ENCODE data around the gene XCR1. TPM values are rescaled to one million over a fixed set of nuclear protein-coding genes. Genes with fewer than 3 reads are reported as not detected.

XCR1 gene
- total RNA-seq, 1 donor, result not detected

DNA sequence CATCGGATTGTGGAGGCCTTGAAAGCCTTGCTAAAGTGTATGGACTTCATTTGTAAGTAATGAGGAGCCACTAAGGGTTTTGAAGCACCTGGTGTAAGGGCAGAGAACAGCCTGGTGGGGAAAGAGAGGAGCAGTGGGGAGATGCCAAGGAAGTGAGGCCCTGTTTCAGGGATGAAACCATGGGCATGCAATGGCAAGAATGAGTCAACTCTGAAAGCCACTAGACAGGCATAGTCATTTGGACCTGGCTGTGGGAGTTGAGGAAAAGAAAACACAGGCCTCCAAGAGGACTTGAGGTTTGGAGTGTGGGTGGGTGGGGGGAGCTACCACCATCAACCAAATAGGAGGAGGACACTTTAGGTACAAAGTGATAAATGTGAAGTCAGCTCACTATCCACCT, 7.6 kb downstream of the XCR1 start:
- no peak for DNase-seq (ENCODE audit: low read depth)
- TF ChIP-seq, protein P1, sequence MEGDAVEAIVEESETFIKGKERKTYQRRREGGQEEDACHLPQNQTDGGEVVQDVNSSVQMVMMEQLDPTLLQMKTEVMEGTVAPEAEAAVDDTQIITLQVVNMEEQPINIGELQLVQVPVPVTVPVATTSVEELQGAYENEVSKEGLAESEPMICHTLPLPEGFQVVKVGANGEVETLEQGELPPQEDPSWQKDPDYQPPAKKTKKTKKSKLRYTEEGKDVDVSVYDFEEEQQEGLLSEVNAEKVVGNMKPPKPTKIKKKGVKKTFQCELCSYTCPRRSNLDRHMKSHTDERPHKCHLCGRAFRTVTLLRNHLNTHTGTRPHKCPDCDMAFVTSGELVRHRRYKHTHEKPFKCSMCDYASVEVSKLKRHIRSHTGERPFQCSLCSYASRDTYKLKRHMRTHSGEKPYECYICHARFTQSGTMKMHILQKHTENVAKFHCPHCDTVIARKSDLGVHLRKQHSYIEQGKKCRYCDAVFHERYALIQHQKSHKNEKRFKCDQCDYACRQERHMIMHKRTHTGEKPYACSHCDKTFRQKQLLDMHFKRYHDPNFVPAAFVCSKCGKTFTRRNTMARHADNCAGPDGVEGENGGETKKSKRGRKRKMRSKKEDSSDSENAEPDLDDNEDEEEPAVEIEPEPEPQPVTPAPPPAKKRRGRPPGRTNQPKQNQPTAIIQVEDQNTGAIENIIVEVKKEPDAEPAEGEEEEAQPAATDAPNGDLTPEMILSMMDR (IDR thresholded peaks at IDR 0.05; ENCODE audit: insufficient read depth, low read depth, low read length), result no peak
- H3K4me3 ChIP-seq (ENCODE audit: low read depth, low read length), result no peak overlapping the region

DNA sequence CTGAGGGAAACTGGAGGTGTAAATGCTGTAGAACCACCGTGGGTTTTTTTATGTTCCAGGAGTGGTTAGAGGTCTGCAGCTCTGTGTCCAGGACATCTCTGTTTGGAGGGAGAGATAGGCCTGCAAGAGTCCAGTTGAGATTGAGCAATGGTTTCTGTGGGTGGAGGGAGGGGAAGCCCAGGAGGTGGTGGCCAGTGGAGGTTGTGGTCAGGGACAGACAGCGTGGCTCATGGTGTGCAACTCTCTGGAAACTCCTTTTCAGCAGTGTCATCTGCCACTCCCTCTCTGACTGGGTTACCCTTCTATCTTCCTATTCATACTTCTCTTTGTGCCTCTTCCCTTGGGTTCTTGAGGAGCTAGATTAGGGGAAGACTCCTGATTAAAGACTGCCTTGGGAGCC, 9.6 kb downstream of the XCR1 start:
- H3K4me3 ChIP-seq (ENCODE audit: low read depth, low read length), result no peak overlapping the region
- peak; percentile 50 for DNase-seq (ENCODE audit: low read depth)
- TF ChIP-seq, protein P1 (IDR thresholded peaks at IDR 0.05; ENCODE audit: insufficient read depth, low read depth, low read length), result no peak

DNA sequence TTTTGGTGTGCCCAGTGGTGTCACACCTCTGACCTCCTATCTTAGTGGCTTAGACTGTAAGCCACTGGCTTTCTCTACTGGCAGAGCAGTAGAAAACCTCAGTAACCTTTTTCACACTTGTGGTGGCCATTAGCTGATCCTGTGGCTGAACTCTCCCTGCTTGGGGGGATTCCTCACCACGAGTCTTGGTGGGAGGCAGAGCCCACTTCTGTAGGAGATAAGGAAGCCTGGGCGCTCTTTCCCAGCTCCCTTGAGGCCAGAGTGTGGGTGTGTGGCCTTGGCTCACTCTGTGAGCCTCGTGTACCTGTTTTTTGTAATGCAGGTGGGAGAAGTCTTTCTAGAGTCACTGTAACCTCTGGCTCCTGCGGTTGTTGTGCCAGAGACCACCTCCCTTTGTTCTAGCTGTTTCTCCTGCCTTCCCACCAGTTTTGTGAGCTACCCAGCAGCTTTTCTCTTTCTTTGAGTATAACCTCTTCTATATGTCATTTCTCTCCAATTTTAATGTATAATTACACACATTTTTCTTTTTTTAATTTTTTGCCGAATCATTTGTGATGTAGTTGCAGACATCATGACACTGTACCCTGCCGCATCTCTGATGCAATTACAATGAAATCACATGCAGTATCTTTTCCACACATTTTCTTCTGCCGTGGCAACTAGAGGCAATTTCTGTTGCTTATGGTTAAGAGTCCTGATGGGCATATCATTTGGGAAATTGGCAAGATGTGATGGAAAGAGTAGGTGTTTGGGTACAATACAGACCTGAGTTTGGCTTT, 13.8 kb downstream of the XCR1 start:
- DNase-seq (ENCODE audit: low read depth), result no peak
- TF ChIP-seq, protein P1 (IDR thresholded peaks at IDR 0.05; ENCODE audit: insufficient read depth, low read depth, low read length), result no peak

DNA sequence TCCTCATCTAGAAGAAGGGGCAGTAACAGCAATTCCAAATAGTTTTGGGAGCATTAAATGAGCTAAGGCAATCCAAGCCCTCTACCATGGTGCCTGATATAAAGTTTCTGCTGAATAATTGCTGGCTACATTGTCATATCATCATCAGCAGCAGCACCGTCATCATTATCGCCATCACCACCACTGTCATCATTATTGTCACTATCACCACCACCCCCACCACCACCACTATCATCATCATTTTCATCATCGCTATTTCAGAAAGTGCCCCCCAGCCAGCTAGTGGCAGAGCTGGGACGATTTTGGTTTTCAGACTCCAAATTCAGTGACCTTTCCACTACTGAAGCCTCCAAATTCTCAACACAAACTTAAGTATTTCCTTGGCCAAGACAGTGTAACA, 15.0 kb downstream of the XCR1 start:
- TF ChIP-seq, protein P1 (IDR thresholded peaks at IDR 0.05; ENCODE audit: insufficient read depth, low read depth, low read length), result no peak
- no peak overlapping the region for H3K4me3 ChIP-seq (ENCODE audit: low read depth, low read length)
- DNase-seq (ENCODE audit: low read depth), result no peak

More for the DNA sequence above, 13.8 kb downstream of the XCR1 start:
- no peak overlapping the region for H3K4me3 ChIP-seq (ENCODE audit: low read depth, low read length)

DNA sequence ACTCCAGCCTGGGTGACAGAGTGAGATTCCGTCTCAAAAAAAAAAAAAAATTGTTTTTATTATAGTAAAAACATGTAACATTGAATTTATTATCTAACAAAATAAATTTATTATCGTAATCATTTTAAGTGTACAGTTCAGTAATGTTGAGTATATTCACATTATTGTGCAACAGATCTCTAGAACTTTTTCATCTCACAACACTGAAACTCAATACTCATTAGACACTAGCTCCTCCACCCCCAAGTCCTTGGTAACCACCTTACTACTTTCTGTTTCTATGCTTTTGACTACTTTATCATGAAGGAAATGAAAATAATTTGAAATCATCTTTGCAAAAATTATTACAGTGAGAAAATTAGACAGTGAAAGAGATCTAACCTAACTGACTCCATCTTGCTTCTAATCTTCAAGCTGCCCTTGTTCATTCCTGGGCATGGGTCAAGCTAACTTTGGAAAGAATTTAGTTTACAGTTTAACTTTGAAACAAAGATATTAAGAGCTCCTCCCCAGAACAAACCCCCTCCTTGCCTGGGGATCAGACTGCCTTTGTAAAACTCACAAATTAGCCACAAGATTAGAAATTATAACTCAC, 16.7 kb downstream of the XCR1 start:
- TF ChIP-seq, protein P1 (IDR thresholded peaks at IDR 0.05; ENCODE audit: insufficient read depth, low read depth, low read length), result no peak
- no peak for DNase-seq (ENCODE audit: low read depth)
- H3K4me3 ChIP-seq (ENCODE audit: low read depth, low read length), result no peak overlapping the region

DNA sequence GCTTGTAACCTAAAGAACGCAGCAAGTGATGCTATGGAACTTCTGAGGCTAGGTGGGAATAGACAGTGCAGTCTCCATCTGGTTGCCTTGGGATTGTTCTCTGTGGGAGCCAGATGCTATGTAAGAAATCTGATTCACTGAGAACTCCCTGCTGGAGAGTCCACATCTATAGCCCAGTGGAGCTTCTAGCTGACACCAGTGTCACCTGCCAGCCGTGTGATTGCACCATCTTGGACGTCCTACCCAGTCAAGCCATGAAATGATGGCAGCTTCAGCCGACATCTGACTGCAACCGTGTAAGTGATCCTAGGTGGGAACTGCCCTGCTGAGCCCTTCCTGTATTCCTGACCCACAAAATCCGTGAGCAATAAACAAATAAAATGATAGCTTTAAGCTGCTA, 19.2 kb downstream of the XCR1 start:
- DNase-seq (ENCODE audit: low read depth), result no peak
- H3K4me3 ChIP-seq (ENCODE audit: low read depth, low read length), result no peak overlapping the region
- TF ChIP-seq, protein P1 (IDR thresholded peaks at IDR 0.05; ENCODE audit: insufficient read depth, low read depth, low read length), result no peak
